Stimulated activated CD4-positive, alpha-beta T cell treated with anti-CD3 and anti-CD28 coated beads, Interleukin-12 subunit alpha, Interleukin-12 subunit beta, amount 100 ng/mL, for 24 hours (primary cell): Measurements from ENCODE around the gene RGL2.
A peak's percentile ranks its signal among the peaks of the same experiment; 100 is the strongest.
"Not testable (repeated sequence)": the region's sequence is repeated elsewhere in the genome, so short reads cannot be mapped to it uniquely, and the experiment has no call there.

Experiments
- DNase-seq, 2 experiments: peaks; one replicate each; pipeline ENCODE4 v3.0.0-alpha.2; 2020; ENCODE audit warnings: low read depth in 2 of 2

The RGL2 gene

GRCh38 chr6:33298773-33299236, at the start of gene RGL2:
TSS of gene RGL2 (minus strand) at chr6:33298942. CDS start at chr6:33298610, 332 bp downstream.
- no peak for DNase-seq

GRCh38 chr6:33347816-33348215, 49.1 kb upstream of the RGL2 start:
- no peak for DNase-seq

- DNase-seq: not testable (repeated sequence)
These were observed 48.2 kb upstream of the RGL2 start for GRCh38 chr6:33346972-33347371.

GRCh38 chr6:33344701-33345697, 46.3 kb upstream of the RGL2 start:
- DNase-seq: peak in 1 of 2 experiments; percentile 44

- DNase-seq: no peak
These were observed 45.3 kb upstream of the RGL2 start for GRCh38 chr6:33343953-33344611.

- not testable (repeated sequence) for DNase-seq
These were observed 44.8 kb upstream of the RGL2 start for GRCh38 chr6:33343606-33343952.

- DNase-seq: no peak
These were observed 40.5 kb upstream of the RGL2 start for GRCh38 chr6:33339193-33339592.

GRCh38 chr6:33336495-33336894, 37.8 kb upstream of the RGL2 start:
- DNase-seq: no peak

GRCh38 chr6:33335916-33336315, 37.2 kb upstream of the RGL2 start:
- no peak for DNase-seq

- no peak for DNase-seq
These were observed 34.9 kb upstream of the RGL2 start for GRCh38 chr6:33333666-33334065.

GRCh38 chr6:33330736-33331135, 32.0 kb upstream of the RGL2 start:
- DNase-seq: no peak

- no peak for DNase-seq
These were observed 30.3 kb upstream of the RGL2 start for GRCh38 chr6:33329058-33329457.

- DNase-seq: no peak
These were observed 25.4 kb upstream of the RGL2 start for GRCh38 chr6:33324125-33324524.

GRCh38 chr6:33323623-33323948, 24.8 kb upstream of the RGL2 start:
- DNase-seq: no peak

- no peak for DNase-seq
These were observed 22.5 kb upstream of the RGL2 start for GRCh38 chr6:33321227-33321626.

GRCh38 chr6:33320315-33321181, 21.8 kb upstream of the RGL2 start:
- no peak for DNase-seq

- no peak for DNase-seq
These were observed 21.2 kb upstream of the RGL2 start for GRCh38 chr6:33319939-33320314.

- no peak for DNase-seq
These were observed 19.8 kb upstream of the RGL2 start for GRCh38 chr6:33318426-33319073.

GRCh38 chr6:33317669-33318425, 19.1 kb upstream of the RGL2 start, which contains the start of gene ZBTB22:
TSS of gene ZBTB22 (minus strand) at chr6:33317744. CDS start at chr6:33316916, 828 bp downstream.
- DNase-seq: peak; percentile 89 to 97

GRCh38 chr6:33317419-33317668, 18.6 kb upstream of the RGL2 start:
- DNase-seq: no peak
